ENCODE measurements around the gene GAB2.
"Not testable (repeated sequence)": the region's sequence is repeated elsewhere in the genome, so short reads cannot be mapped to it uniquely, and the experiment has no call there.

The GAB2 gene, protein sequence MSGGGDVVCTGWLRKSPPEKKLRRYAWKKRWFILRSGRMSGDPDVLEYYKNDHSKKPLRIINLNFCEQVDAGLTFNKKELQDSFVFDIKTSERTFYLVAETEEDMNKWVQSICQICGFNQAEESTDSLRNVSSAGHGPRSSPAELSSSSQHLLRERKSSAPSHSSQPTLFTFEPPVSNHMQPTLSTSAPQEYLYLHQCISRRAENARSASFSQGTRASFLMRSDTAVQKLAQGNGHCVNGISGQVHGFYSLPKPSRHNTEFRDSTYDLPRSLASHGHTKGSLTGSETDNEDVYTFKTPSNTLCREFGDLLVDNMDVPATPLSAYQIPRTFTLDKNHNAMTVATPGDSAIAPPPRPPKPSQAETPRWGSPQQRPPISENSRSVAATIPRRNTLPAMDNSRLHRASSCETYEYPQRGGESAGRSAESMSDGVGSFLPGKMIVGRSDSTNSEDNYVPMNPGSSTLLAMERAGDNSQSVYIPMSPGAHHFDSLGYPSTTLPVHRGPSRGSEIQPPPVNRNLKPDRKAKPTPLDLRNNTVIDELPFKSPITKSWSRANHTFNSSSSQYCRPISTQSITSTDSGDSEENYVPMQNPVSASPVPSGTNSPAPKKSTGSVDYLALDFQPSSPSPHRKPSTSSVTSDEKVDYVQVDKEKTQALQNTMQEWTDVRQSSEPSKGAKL

DNA sequence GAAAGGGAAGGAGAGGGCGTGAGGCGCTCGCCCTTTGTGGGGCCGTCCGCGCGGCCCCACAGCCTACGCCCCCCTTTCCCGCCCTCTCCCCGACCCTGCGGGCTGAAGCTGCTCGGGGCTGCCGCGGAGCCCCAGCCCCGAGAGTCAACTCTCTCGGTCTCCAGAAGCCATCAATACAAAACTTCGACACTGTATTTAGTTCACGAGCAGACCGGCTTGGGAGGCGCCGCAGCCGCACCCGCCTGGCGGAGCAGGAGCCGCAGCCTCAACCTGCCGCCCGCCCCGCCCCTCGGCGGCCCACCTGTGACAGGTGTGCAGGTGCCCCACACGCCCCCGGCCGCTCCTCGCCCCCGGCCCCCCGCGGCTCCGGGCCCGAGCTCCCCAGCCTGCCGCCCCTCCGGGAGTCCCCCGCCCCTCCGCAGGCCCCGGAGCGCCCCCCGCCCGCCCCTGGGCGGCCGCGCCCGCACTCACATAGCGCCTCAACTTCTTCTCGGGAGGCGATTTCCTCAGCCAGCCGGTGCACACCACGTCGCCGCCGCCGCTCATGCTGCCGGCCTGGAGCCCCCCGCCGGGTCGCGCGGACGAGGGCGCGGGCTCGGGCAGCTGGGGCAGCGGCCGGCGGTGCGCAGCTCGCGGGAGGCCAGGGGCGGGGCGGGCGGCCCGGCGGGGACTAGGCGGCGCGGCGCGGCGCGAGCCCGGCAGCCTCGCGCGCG, at the start of gene GAB2:
Gene GAB2 (minus strand): TSS at position 646 of the 713 bp plus-strand sequence. CDS start 100 bp downstream, at position 546.
- no peak for DNase-seq

DNA sequence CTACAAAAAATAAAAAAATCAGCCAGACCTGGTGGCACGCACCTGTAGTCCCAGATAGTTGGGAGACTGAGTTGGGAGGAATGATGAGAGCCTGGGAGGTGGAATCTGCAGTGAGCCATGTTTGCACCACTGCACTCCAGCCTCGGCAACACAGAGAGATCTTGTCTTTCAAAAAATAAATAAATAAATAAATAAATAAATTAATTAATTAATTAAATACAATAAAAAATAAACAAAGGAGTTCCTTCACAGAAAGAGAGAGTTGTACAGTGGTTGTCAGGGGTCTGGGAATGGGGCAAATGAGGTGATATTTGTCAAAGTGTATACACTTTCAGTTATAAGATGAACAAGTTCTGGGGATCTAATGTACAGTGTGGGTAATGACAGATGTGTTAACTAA, 49.8 kb upstream of the GAB2 start:
- DNase-seq = no peak

DNA sequence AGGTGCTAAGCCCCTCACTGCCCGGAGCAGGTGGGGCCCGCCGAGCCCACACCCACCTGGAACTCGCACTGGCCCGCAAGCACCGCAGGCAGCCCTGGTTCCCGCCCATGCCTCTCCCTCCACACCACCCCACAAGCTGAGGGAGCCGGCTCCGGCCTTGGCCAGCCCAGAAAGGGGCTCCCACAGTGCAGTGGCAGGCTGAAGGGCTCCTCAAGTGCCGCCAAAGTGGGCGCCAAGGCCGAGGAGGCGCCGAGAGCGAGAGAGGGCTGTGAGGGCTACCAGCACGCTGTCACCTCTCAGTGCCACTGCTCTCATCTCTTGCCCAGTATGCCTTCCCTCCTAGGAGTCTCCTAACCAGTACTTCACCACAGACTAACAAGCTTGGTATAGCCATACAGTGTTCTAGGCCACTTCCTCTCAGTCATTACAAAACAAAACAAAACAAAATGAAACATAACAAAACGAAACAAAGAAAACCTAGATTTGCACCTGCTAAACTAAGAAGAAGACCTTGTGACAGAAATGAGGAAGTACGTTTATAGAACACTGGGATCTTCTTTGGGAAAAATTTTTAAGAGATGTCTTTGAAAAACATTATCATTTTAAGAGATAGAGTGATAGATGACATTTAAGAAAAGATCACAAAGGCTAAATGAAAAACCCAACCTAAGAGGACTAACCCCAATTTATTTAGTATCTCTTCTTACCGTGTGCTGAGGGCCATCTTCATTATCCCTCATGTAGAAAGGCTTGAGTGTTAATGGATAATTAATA, 47.7 kb upstream of the GAB2 start:
- DNase-seq = peak in 1 of 2 experiments; percentile 17

DNA sequence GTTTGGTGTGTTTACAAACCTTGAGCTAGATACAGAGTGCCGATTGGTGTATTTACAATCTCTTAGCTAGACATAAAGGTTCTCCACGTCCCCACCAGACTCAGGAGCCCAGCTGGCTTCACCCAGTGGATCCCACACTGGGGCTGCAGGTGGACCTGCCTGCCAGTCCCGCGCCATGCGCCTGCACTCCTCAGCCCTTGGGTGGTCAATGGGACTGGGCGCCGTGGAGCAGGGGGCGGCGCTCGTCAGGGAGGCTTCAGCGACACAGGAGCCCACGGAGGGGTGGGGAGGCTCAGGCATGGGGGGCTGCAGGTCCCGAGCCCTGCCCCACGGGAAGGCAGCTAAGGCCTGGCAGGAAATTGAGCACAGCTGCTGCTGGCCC, 47.2 kb upstream of the GAB2 start:
- not testable (repeated sequence) for DNase-seq

DNA sequence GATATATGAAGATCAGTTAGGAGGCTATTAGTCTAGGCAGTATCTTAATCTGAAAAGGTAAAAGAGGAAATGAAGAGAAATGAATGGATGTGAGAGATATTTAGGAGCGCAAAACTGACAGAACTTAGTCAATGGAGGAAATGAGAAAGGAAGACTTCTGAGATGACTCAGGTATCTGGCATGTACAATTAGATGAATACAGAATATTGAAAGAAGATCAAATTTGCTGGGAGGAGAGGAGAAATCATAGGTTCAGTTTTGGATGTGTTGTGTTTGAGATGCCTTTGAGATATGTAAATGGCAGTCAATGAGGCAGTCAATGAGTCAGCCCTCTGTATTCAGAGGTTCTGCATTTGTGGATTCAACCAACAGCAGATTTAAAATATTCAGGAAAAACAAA, 42.9 kb upstream of the GAB2 start:
- DNase-seq = no peak

DNA sequence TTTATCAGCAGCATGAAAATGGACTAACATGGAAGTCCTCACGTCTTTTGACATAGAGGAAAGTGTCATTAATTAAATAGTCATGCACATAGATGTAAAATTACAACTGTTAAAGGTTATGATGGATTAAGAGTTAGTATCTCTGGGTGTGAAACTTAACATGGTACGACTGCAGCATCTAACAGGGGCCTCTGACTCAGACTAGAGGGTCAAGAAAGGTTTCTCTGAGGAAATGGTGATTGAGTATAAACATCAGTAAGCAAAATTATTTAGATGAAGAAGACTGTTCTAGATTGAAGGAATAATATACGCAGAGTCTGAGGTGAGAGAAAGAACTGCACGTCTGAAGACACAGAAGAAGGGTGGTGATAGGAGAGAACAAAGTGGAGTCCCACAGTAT, 42.1 kb upstream of the GAB2 start:
- no peak for DNase-seq

DNA sequence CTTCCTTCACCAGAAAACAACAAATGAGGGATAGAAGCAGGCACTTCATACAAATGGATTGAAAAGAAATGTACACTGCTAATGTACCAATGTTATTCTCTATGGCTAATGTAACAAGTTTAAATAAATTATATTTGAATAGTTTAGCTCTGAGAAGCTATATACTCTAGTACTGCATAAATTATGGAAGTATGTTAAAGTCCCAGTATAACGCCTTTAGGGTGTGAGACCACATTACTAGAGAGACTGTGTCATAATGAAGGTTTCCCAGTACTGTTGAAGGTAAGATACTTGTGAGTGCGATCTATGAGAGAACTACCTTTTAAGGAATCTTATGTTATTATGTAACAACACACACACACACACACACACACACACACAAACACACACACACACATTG, 39.8 kb upstream of the GAB2 start:
- DNase-seq = no peak

DNA sequence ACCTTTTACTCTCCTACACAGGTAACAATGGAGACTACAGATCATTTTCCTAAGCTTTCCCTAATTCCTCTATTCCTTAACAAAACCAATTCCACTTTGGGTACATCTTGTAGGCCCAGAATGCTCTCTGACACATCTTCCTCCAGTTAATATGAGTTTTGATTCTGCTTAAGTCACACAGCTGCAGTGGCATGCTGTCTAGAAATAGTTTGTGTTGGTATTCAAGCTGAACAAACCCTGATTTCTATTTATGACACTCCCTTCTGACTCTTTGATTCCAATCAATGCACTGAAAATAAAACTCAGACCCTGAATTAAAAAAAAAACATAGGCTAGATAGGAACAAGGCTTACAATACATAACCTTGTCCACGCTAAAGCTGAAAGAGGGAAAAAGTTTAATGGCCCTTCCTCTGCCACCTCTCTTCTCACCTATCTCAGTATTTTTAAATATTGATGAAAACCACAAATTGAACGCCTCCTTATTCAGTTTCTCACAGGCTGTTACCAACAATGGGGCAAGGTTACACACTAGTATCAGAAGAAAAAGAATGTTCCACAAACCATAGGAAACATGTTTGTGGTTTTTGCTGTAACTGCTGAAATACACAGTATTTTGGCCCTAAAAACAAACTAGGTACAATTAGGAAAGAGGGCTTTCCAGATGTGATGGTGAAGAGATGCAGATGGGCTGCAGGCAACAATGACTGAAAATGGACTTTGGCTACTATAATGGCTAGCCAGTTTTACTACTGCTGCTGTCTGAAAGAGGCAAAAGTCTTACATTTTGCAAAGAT, 35.7 kb upstream of the GAB2 start:
- DNase-seq = no peak

DNA sequence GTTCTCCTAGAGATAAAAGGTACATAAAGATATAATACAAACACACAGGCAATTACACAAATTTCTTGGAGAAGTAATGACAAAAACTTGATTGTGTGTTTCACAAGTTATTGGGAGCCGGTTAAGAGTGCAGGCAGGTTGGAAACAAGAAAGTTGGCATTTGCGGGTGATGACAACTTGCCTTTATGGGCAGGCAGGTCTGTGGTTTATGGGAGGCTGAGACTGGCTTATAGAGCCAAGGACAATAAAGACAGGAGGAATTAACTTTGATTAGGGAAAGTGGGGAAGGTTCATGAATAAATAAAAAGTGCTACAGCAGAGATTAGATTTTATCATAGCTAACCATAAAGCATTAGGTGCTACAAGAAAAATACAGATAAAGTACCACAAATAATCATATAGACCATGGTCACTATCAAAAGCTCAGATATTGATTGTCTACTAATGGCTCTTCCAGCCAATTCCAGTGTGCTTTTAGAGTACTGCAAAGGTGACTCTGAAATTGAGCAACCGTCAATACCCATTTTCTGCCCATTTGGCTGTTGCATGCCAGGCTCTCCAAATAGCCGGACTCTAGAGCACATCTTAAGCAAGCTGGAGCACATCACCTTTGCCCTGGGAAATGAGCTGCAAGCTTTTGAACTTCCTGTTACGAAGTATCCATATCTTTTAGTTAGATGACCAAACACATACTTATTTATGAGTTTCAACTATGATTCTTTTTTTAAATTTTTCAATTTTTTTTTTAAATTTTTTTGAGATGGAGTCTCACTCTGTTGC, 33.9 kb upstream of the GAB2 start:
- DNase-seq = no peak

DNA sequence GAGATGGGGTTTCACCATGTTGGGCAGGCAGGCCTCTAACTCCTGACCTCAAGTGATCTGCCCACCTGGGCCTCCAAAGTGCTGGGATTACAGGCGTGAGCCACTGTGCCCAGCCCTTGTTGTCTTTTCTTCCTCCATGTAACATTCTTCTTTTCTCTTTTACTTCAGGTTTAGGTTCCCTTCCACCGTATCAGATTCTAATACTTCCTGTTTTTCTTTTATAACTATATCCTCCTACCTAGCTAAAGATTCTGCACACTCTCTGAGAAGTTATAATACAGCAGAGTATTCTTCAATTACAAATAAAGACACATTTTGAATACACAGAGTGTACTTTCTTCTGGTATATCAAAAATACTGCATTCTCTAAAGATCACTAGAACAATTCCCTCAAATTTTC, 33.2 kb upstream of the GAB2 start:
- DNase-seq = no peak

DNA sequence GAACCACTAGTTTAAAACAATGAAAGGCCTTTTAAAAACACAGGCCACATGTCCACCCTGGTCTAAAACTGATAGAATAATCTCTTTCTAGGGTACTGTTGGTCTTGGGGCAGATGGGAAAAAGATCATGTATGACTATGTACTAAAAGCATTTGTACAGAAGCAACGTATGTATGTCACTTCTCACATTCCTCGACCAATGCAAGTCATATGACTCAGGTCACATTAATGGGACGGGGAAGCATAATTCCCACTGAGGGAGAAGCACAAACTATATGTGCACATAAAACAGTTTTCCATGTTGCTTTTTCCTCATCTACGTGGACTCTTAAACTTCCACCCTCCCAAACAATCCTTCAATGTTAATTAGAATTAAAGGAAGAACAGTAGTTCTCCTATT, 32.2 kb upstream of the GAB2 start:
- DNase-seq = no peak

DNA sequence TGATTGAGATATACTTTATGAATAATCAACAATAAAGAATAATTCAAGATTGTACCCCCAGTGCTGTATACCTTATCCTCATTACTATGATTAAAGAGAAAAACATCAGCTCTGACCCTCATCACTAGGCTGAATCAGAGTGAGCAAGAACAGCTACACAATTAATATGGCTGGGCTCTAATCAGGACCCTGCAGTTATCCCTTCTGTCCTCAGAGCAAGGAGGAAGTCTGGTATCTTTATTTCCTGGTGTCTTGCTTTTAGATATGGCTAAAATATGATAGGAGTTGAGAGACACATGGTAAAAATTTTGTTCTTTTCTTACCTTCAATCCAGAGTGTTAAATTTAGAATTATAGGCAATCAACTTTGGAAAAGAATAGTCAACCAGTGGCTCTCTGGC, 28.6 kb upstream of the GAB2 start:
- DNase-seq = no peak

DNA sequence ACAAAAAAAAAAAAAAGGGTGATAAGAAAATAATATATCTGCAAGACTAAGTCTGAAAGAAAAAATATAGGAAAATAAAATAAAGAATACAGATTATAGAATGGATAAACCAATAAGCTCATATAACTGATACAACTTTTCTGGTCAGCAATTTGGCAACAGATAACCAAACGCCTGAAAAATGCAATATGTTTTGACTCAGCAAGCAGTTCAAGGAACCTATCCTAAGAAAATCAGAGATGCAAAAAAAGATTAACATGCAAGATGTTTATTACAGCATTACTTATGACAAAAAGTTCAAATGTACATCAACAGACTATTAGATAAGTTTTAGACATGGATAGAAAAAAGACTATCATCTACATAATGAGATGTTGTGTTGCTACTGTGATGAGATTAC, 27.1 kb upstream of the GAB2 start:
- no peak for DNase-seq

DNA sequence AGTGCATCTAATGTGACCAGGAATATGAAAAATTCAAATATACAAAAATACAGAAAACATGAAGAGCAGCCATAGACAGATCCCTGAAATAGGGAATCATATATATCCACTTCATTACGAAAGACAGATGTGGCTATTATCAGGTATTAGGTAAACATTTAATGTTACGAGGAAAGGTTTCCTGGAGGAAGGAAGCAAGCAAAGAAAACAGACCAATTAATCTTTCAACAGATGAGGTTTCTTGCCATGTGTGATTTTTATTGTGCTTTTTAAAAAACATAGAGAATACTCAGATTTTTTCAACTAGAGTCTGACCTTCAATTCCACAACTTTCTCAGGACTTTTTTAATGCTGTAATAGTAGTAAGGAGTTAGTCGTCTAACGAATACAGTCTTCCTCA, 24.3 kb upstream of the GAB2 start:
- DNase-seq = no peak

DNA sequence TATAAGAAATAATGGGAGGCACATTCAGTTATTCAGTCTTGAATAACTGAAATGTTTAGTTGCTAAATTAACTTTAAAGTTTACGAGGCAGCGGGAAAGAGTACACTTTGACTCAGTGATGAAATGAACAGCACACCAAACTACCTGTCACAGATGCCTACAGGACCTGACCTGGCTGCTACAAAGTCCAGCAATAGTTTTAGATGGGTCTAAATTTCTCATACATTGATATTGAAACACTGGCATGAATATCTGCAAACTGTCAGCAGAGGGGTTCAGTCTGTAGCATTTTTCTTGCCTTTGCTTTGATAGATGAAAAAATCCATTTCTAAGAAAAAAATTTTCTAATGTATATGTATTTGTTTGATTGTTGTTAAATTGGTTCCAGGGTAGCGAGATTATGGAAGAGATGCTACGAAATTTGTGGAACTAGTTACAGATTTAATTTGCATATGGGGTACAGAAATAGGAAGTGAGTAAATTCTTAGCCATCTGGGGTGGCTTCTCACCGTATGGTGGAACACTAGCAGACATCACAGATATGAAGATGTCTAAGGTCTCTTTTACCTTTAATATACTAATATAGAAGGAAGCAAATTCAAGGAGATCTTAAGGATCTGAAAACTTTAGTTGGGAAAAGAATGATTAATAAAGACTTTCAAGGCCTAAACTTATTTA, 20.8 kb upstream of the GAB2 start:
- no peak for DNase-seq

DNA sequence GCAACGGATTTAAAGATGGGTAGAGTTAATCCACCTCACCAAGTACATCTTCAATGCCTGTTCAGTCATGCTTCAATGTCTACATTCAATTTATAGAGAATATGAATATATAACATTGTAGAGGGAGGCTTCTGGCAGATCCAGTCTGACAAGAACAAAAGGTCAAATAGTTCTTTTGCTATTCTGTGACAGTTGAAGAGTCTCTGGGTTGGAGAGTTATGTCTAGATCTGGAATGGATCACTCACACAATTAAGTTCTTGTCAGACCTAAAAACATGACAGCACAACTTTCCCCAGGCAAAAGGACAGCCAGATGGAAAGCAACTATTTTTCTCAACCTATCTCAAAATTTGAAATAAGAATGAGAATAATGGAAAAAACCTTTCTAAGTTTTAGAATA, 15.3 kb upstream of the GAB2 start:
- no peak for DNase-seq

DNA sequence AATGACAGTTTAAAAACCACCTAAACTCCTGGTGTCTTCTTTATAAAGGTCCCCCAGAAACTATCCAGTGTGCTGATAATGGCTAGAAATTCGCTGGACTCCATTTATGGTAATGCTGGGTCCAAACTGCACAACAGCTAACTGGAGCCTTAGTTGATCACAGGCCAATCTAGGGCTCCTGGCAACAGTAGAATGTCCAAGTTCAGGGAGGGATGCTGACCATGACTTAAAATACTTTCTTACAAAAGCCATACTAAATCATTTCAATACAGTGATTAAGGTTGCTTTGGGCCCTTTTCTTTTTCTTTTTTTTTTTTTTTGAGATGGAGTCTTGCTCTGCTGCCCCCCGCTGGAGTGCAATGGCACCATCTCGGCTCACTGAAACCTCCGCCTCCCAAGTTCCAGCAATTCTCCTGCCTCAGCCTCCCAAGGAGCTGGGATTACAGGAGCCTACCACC, 14.5 kb upstream of the GAB2 start:
- peak; percentile 8 to 41 for DNase-seq

DNA sequence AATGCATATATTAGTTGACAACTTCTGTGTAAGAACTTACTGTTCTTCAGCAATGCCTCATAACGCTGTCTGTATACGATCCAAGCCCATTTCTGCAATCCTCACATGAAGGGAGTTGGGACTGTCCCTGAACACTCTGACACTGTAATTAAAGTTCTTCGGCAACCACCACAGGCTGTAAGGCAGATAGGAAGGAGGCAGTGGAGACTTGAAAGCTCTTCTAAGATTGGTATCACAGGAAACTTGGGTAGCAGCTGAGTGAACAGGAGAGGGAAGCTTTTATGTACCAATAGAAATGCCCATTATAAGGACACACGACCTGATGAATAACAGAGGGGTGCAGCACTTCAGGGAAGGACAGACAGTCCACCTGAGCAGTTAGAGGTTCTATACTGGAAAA, 12.0 kb upstream of the GAB2 start:
- DNase-seq = no peak

DNA sequence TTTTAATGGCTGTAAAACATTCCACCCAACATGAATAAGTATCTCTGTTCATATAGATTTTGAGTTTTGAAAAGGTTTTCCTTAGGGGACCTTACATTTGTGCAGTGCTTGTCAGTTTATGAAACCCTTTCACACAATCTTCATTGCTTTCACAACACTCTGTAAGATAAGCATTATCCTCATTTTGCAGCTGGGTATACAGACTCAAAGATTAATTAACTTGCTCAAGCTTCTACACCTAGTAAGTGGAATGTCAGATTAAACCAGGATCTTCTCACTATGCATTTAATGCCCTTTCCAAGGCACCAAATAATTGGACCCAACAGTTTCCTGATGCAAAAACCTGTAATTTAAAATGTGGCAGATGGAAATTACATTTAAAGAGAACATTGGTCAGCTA, 11.6 kb upstream of the GAB2 start:
- no peak for DNase-seq

DNA sequence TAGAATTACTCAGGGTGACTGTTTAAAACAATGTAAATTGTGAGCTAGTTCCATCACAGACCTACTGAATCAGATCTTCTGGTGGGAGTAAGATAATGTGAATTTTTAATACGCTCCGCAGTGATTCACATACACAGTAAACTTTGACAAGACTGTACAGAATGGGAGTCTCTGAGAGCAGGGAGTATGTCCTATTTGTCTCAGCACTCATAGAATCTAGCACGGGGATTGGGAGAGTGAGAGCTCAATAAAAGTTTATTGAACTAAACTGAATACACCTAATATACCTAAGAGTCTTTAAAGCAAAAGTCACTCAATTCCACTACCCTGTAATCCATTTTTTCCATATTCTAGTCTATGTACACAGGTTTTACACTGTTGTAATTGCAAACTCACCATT, 11.2 kb upstream of the GAB2 start:
- no peak for DNase-seq

DNA sequence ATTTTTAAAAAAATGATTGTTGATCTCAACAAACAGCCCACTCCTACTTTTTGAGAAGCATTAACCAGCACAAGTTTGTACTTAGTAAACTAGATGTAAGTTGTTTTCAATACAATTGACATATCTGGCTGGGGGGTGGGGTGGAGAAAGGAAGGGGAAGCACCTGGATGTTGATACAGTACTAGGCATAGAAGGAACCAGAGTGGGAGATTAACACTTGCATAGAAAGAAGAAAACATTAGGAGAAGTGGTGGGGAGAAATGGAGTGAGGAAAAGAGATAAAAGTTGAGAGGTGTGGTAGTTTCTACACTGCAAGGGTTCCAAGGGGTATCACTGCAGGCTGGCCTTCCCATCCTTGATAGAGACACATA, 10.6 kb upstream of the GAB2 start:
- DNase-seq = no peak

All from Kasumi-1 (cell line).